Suprapubic skin (tissue), 3 donors: ENCODE data around the gene CPA1.

Source experiments
- CTCF ChIP-seq, 2 donors: fragments of 200-600 bp in 1 of 2; fragments of 450-650 bp in 1 of 2; sonication (generic) in 1 of 2; IDR thresholded peaks; one replicate each; pipeline ENCODE4 v1.5.1; 2016 to 2019; ENCODE audit warnings: antibody characterized with exemption in 2 of 2, mild to moderate bottlenecking in 1 of 2, moderate library complexity in 1 of 2
- POLR2A ChIP-seq, 2 donors: fragments of 450-650 bp; IDR thresholded peaks; one replicate each; pipeline ENCODE4 v1.6.1; 2017; ENCODE audit warnings: antibody characterized with exemption in 2 of 2, mild to moderate bottlenecking in 2 of 2, moderate library complexity in 2 of 2

- TF ChIP-seq CTCF (IDR thresholded peaks at IDR 0.05) = no peak
- TF ChIP-seq POLR2A (IDR thresholded peaks at IDR 0.05) = no peak
Observed at GRCh38 chr7:130405003-130405402, 24.7 kb downstream of the CPA1 start.
